K562 (cell line): Measurements from ENCODE around the gene TMEM135. TPM values are rescaled to one million over a fixed set of nuclear protein-coding genes. Genes with fewer than 3 reads are reported as not detected.

Experiments used
- AFF4 ChIP-seq: sonication (generic); formaldehyde crosslinking; IDR thresholded peaks from 2 replicates; pipeline ENCODE4 v1.8.0; 2023; ENCODE audit warnings: mild to moderate bottlenecking, missing genetic modification reagents
- HCFC1 ChIP-seq: IDR thresholded peaks from 2 replicates; pipeline ENCODE4 v1.6.1; 2012; ENCODE audit warnings: low read depth, low read length, improper control_type of control experiment
- HDAC1 ChIP-seq, 2 experiments: fragments of 450-650 bp; IDR thresholded peaks; 2 replicates each; pipeline ENCODE4 v1.6.1; 2016 to 2017; ENCODE audit warnings: inconsistent platforms in 1 of 2, mild to moderate bottlenecking in 1 of 2, moderate library complexity in 1 of 2
- MNT ChIP-seq, 2 experiments: fragments of 450-650 bp; conservative IDR thresholded peaks; 2 replicates each; pipeline ENCODE4 v1.6.1; 2017; ENCODE audit warnings: mild to moderate bottlenecking in 2 of 2, moderate library complexity in 2 of 2
- SIRT6 ChIP-seq: IDR thresholded peaks from one replicate; pipeline ENCODE4 v1.6.1; 2012; ENCODE audit warnings: low read depth, mild to moderate bottlenecking, control low read depth, inconsistent platforms, low read length, moderate library complexity
- ZNF785 ChIP-seq: fragments of 250-450 bp; sonication (Bioruptor Pico); IDR thresholded peaks from 2 replicates; pipeline ENCODE4 v1.4.0; 2020; ENCODE audit warnings: mild to moderate bottlenecking
- polyA plus RNA-seq, 8 experiments: library from polyadenylated mRNA; depleted of rRNA in 4 of 8; stranded (reverse) in 5 of 8; unstranded in 3 of 8; fragments of >200 nt; fragmentation: Nextera tagmentation in 2 of 8; fragmentation: Illumina TruSeq in 1 of 8; extraction: Ambion mirVana in 2 of 8; extraction: Trizol in 1 of 8; gene quantifications; 2 replicates each; pipeline versions ENCODE4 v1.2.1 to v1.2.3, GENCODE V29; 2011 to 2014; ENCODE audit warnings: inconsistent platforms in 1 of 8, missing spikeins in 1 of 8
- total RNA-seq, 7 experiments: library from RNA; depleted of rRNA in 6 of 7; stranded (reverse); fragments of >200 nt in 6 of 7; fragmentation: Illumina TruSeq in 2 of 7; extraction: Trizol in 2 of 7; gene quantifications; 2 replicates each; pipeline versions ENCODE4 v1.2.1 to v1.2.3, GENCODE V29; 2011 to 2021; ENCODE audit warnings: low replicate concordance in 1 of 7

The TMEM135 gene
- total and polyA plus RNA-seq, 9 of the 15 experiments (the other 6 are each of a cell fraction or from before 2014, with no cell fraction given): 17.3 to 53.6 (median 24.9) TPM

- no peak for TF ChIP-seq HCFC1
- TF ChIP-seq AFF4 (CRISPR knock-in tag): no peak
- TF ChIP-seq MNT (conservative IDR thresholded peaks at IDR 0.05): no peak
- no peak for TF ChIP-seq SIRT6
- TF ChIP-seq HDAC1 (IDR thresholded peaks at IDR 0.05): no peak
- TF ChIP-seq ZNF785 (CRISPR knock-in tag): no peak
- TF ChIP-seq, all 486 proteins: peak for 0
These were observed 287.2 kb downstream of the TMEM135 start (continued) for GRCh38 chr11:87324817-87325489.
